Spleen (tissue), 11 donors: ENCODE data around the gene CEP164. TPM values are rescaled to one million over a fixed set of nuclear protein-coding genes. Genes with fewer than 3 reads are reported as not detected.

ENCODE experiments used
- DNase-seq: peaks from one replicate; pipeline ENCODE4 v3.0.0-alpha.2; 2020
- H3K27ac ChIP-seq, 8 donors: fragments of 200-600 bp; sonication (generic) in 7 of 8; 1 replicate in 4 of 8; 2 replicates in 4 of 8; pipeline versions ENCODE4 v1.5.0 to v1.8.0; 2016 to 2021; ENCODE audit warnings: inconsistent platforms in 4 of 8, mild to moderate bottlenecking in 4 of 8, moderate library complexity in 1 of 8
- H3K27me3 ChIP-seq, 7 donors: fragments of 200-600 bp; sonication (generic) in 6 of 7; replicated peaks in 1 of 7; 1 replicate in 4 of 7; 2 replicates in 3 of 7; pipeline versions ENCODE4 v1.5.0 to v1.8.0; 2016 to 2021; ENCODE audit warnings: inconsistent platforms in 3 of 7, mild to moderate bottlenecking in 1 of 7
- H3K36me3 ChIP-seq, 6 donors: fragments of 200-600 bp; sonication (generic) in 5 of 6; 1 replicate in 4 of 6; 2 replicates in 2 of 6; pipeline versions ENCODE4 v1.5.0 to v1.8.0; 2016 to 2021; ENCODE audit warnings: inconsistent platforms in 2 of 6
- H3K4me1 ChIP-seq, 6 donors: fragments of 200-600 bp; sonication (generic) in 5 of 6; 1 replicate in 3 of 6; 2 replicates in 3 of 6; pipeline versions ENCODE4 v1.5.0 to v1.8.0; 2016 to 2021; ENCODE audit warnings: inconsistent platforms in 3 of 6
- H3K4me3 ChIP-seq, 8 donors: fragments of 200-600 bp; sonication (generic) in 7 of 8; 1 replicate in 4 of 8; 2 replicates in 4 of 8; pipeline versions ENCODE4 v1.5.0 to v1.8.0; 2016 to 2021; ENCODE audit warnings: inconsistent platforms in 4 of 8, mild to moderate bottlenecking in 4 of 8, moderate library complexity in 2 of 8
- H3K9me3 ChIP-seq, 8 donors: fragments of 200-600 bp; sonication (generic) in 7 of 8; 1 replicate in 4 of 8; 2 replicates in 4 of 8; pipeline versions ENCODE4 v1.5.0 to v1.8.0; 2016 to 2021; ENCODE audit warnings: inconsistent platforms in 4 of 8
- CTCF ChIP-seq, 11 experiments: fragments of 200-600 bp in 7 of 11; fragments of 450-650 bp in 4 of 11; sonication (generic) in 4 of 11; IDR thresholded peaks in 8 of 11; conservative IDR thresholded peaks in 3 of 11; 1 replicate in 7 of 11; 2 replicates in 4 of 11; pipeline versions ENCODE4 v1.4.0 to v1.8.0; 2016 to 2021; ENCODE audit warnings: antibody characterized with exemption in 11 of 11, inconsistent platforms in 4 of 11, mild to moderate bottlenecking in 1 of 11
- POLR2A ChIP-seq, 3 donors: fragments of 450-650 bp; IDR thresholded peaks; one replicate each; pipeline ENCODE4 v1.5.1; 2017; ENCODE audit warnings: antibody characterized with exemption in 3 of 3, mild to moderate bottlenecking in 1 of 3
- POLR2AphosphoS5 ChIP-seq, 3 donors: sonication (generic); formaldehyde crosslinking; IDR thresholded peaks; one replicate each; pipeline ENCODE4 v1.5.1; 2017; ENCODE audit warnings: antibody characterized with exemption in 3 of 3
- WGBS, 5 donors: extraction: QIAGEN DNeasy Blood & Tissue Kit in 3 of 5; methylation state at CpG; one replicate each; pipeline versions ENCODE4 v1.1.5 to v1.1.7; 2013 to 2018; 5-methylcytosine and 5-hydroxymethylcytosine counted together
- intact Hi-C: fragments of 100-400 bp; cut with DNase I; formaldehyde crosslinking; loops from one replicate; pipeline ENCODE4 v1.15.0; 2023; ENCODE audit warnings: low total_unique reads
- polyA plus RNA-seq, 3 donors: library from polyadenylated mRNA; stranded (reverse); fragments of 200-250 nt; gene quantifications; one replicate each; pipeline ENCODE4 v1.2.1, GENCODE V29; 2013
- total RNA-seq, 7 donors: library from RNA; depleted of rRNA in 3 of 7; stranded (reverse); fragments of >200 nt in 3 of 7; fragmentation: NEBNext Ultra II Directional in 4 of 7; extraction: Animal tissue kit (Norgen Biotek cat#: 25700) in 4 of 7; gene quantifications; one replicate each; pipeline versions ENCODE4 v1.1.0 to v1.2.1, GENCODE V29; 2016 to 2021
- donor health status: healthy with polysubstance abuse.
- donor health status: DM: no; HTN: no; CAD: no; lungs with moderate emphysema.
- donor health status: DM: no; HTN: no; CAD: no.
- donor health status: Bipolar disorder and iron deficiency.
- donor health status: healthy.
- donor health status: DM: no; HTN: no; CAD: no.
- donor health status: DM: yes; HTN: yes; CAD: no.

CEP164 gene
- total and polyA plus RNA-seq, 10 donors, result 6.6 to 48.3 (median 27.5) TPM

GRCh38 chr11:117376517-117376916 is 48.9 kb downstream of the CEP164 start:
- Histone ChIP-seq H3K27me3 (no peaks in the 10 kb centered on the region), H3K4me3 (no peak overlapping the region), H3K4me1 (no peaks in the 10 kb centered on the region), H3K27ac (no peak overlapping the region), H3K9me3 (no peaks in the 10 kb centered on the region), H3K36me3 (peaks cover 0 to 100% (median 67%) of the 10 kb centered on the region in 6 donors)
- intact Hi-C loops, result no loop called here
- 92 to 100% (median 96%) methylated on average over 2 of the region's 2 CpGs for WGBS, 5 donors
- TF ChIP-seq POLR2AphosphoS5 (IDR thresholded peaks at IDR 0.05) (no peak), CTCF (IDR thresholded peaks at IDR 0.05 in 8 of 11, conservative IDR thresholded peaks at IDR 0.05 in 3 of 11) (no peak), POLR2A (IDR thresholded peaks at IDR 0.05) (no peak)
- DNase-seq, result no peak

GRCh38 chr11:117378976-117379865 is 51.6 kb downstream of the CEP164 start:
- Histone ChIP-seq H3K27ac (no peak overlapping the region), H3K4me1 (no peaks in the 10 kb centered on the region), H3K4me3 (no peak overlapping the region), H3K9me3 (no peaks in the 10 kb centered on the region), H3K27me3 (no peaks in the 10 kb centered on the region), H3K36me3 (peaks cover 0 to 100% (median 65%) of the 10 kb centered on the region in 6 donors)
- intact Hi-C loops, result no loop called here
- TF ChIP-seq POLR2AphosphoS5 (IDR thresholded peaks at IDR 0.05), result no peak
- no peak for TF ChIP-seq CTCF (IDR thresholded peaks at IDR 0.05 in 8 of 11, conservative IDR thresholded peaks at IDR 0.05 in 3 of 11)
- TF ChIP-seq POLR2A (IDR thresholded peaks at IDR 0.05), result no peak
- WGBS, 5 donors, result 63 to 82% (median 78%) methylated on average over 12 of the region's 12 CpGs
- DNase-seq, result no peak

GRCh38 chr11:117380676-117381075 is 53.0 kb downstream of the CEP164 start:
- peak; percentile 54 for DNase-seq
- intact Hi-C loops, result no loop called here
- Histone ChIP-seq H3K27me3 (no peaks in the 10 kb centered on the region), H3K36me3 (peaks cover 0 to 100% (median 59%) of the 10 kb centered on the region in 6 donors), H3K9me3 (no peaks in the 10 kb centered on the region), H3K27ac (no peak overlapping the region), H3K4me3 (no peak overlapping the region), H3K4me1 (no peaks in the 10 kb centered on the region)
- WGBS, 5 donors, result 94 to 98% (median 96%) methylated on average over 2 to 4 of the region's 4 CpGs
- no peak for TF ChIP-seq CTCF (IDR thresholded peaks at IDR 0.05 in 8 of 11, conservative IDR thresholded peaks at IDR 0.05 in 3 of 11)
- TF ChIP-seq POLR2A (IDR thresholded peaks at IDR 0.05), result no peak
- TF ChIP-seq POLR2AphosphoS5 (IDR thresholded peaks at IDR 0.05), result no peak
